ENCODE results near the gene KRT85. TPM values are rescaled to one million over a fixed set of nuclear protein-coding genes. Genes with fewer than 3 reads are reported as not detected.

The KRT85 gene
- total and polyA plus RNA-seq, 2 donors (not counting 1 experiment from before 2014, with no cell fraction given), result not detected

GRCh38 chr12:52353766-52354165 lies 13.5 kb downstream of the KRT85 start:
- no peak for TF ChIP-seq CTCF (IDR thresholded peaks at IDR 0.05)
- no peak for TF ChIP-seq EZH2 (IDR thresholded peaks at IDR 0.05; ENCODE audit: borderline replicate concordance, insufficient read depth, low read depth, low read length, poor library complexity, severe bottlenecking)
- Mint-ChIP-seq H3K9me3 (ENCODE audit: insufficient read depth) (no peaks in the 10 kb centered on the region), H3K27ac (no peak overlapping the region), H3K4me1 (peaks cover 20% of the 10 kb centered on the region), H3K4me3 (no peak overlapping the region), H3K27me3 (peaks cover 18% of the 10 kb centered on the region)
- ChIA-PET POLR2A (no interaction called here), CTCF (no interaction called here)
- H3K27ac ChIP-seq (ENCODE audit: low read length in 2 of 2), result no peak overlapping the region
- intact Hi-C loops (cut with micrococcal nuclease), result no loop called here
- H3K79me2 ChIP-seq (ENCODE audit: control insufficient read depth, insufficient read depth, low read length), result no peaks in the 10 kb centered on the region
- WGBS (ENCODE audit: insufficient coverage), result 90% methylated on average over 1 of the region's 3 CpGs
- H3K9ac ChIP-seq (ENCODE audit: low read length), result no peak overlapping the region
- no peak overlapping the region for H3K4me3 ChIP-seq (ENCODE audit: control extremely low read depth in 1 of 5, extremely low read depth in 1 of 5, insufficient read depth in 1 of 5, low read depth in 2 of 5, low read length in 4 of 5)
- H3K4me2 ChIP-seq (replicated peaks; ENCODE audit: low read depth, low read length, poor library complexity, severe bottlenecking), result no peak overlapping the region
- H3K9me3 ChIP-seq (ENCODE audit: control extremely low read depth in 1 of 3, control insufficient read depth in 2 of 3, insufficient read depth in 1 of 3, low read length in 2 of 3), result no peaks in the 10 kb centered on the region
- H3K27me3 ChIP-seq (replicated peaks in 1 of 4; ENCODE audit: control extremely low read depth in 1 of 4, control insufficient read depth in 3 of 4, insufficient read depth in 4 of 4, low read length in 3 of 4), result peaks cover 0 to 9% (median 3%) of the 10 kb centered on the region in 4 experiments
- H4K20me1 ChIP-seq (ENCODE audit: control insufficient read depth, insufficient read depth, low read length, poor library complexity, severe bottlenecking), result no peaks in the 10 kb centered on the region
- H3K4me1 ChIP-seq (ENCODE audit: control insufficient read depth in 2 of 2, insufficient read depth in 2 of 2, low read length in 2 of 2), result peaks cover 10 to 12% of the 10 kb centered on the region in 2 donors
- ATAC-seq (ENCODE audit: low read depth), result no peak
- no peaks in the 10 kb centered on the region for H3K36me3 ChIP-seq (replicated peaks in 1 of 2; ENCODE audit: control extremely low read depth in 1 of 2, control insufficient read depth in 1 of 2, extremely low read depth in 1 of 2, insufficient read depth in 2 of 2, low read length in 1 of 2)
- no peak overlapping the region for H2AFZ ChIP-seq (ENCODE audit: insufficient read depth, low read depth, low read length, poor library complexity, severe bottlenecking)
- no peak for DNase-seq

GRCh38 chr12:52352951-52353350 lies 14.3 kb downstream of the KRT85 start:
- Histone ChIP-seq H3K36me3 (replicated peaks in 1 of 2; ENCODE audit: control extremely low read depth in 1 of 2, control insufficient read depth in 1 of 2, extremely low read depth in 1 of 2, insufficient read depth in 2 of 2, low read length in 1 of 2) (no peaks in the 10 kb centered on the region), H3K27ac (ENCODE audit: low read length in 2 of 2) (no peak overlapping the region), H3K4me2 (replicated peaks; ENCODE audit: low read depth, low read length, poor library complexity, severe bottlenecking) (no peak overlapping the region), H3K9me3 (ENCODE audit: control extremely low read depth in 1 of 3, control insufficient read depth in 2 of 3, insufficient read depth in 1 of 3, low read length in 2 of 3) (no peaks in the 10 kb centered on the region), H2AFZ (ENCODE audit: insufficient read depth, low read depth, low read length, poor library complexity, severe bottlenecking) (no peak overlapping the region), H4K20me1 (ENCODE audit: control insufficient read depth, insufficient read depth, low read length, poor library complexity, severe bottlenecking) (no peaks in the 10 kb centered on the region), H3K4me1 (ENCODE audit: control insufficient read depth in 2 of 2, insufficient read depth in 2 of 2, low read length in 2 of 2) (peaks cover 2 to 4% of the 10 kb centered on the region in 2 donors), H3K79me2 (ENCODE audit: control insufficient read depth, insufficient read depth, low read length) (no peaks in the 10 kb centered on the region), H3K27me3 (replicated peaks in 1 of 4; ENCODE audit: control extremely low read depth in 1 of 4, control insufficient read depth in 3 of 4, insufficient read depth in 4 of 4, low read length in 3 of 4) (peaks cover 0 to 9% (median 3%) of the 10 kb centered on the region in 4 experiments), H3K9ac (ENCODE audit: low read length) (no peak overlapping the region), H3K4me3 (ENCODE audit: control extremely low read depth in 1 of 5, extremely low read depth in 1 of 5, insufficient read depth in 1 of 5, low read depth in 2 of 5, low read length in 4 of 5) (no peak overlapping the region)
- peaks cover 12% of the 10 kb centered on the region for H3K4me1 Mint-ChIP-seq
- POLR2A ChIA-PET, result no interaction called here
- TF ChIP-seq EZH2 (IDR thresholded peaks at IDR 0.05; ENCODE audit: borderline replicate concordance, insufficient read depth, low read depth, low read length, poor library complexity, severe bottlenecking), result no peak
- no peak for TF ChIP-seq CTCF (IDR thresholded peaks at IDR 0.05)
- H3K4me3 Mint-ChIP-seq, result no peak overlapping the region
- no peak for DNase-seq
- H3K9me3 Mint-ChIP-seq (ENCODE audit: insufficient read depth), result no peaks in the 10 kb centered on the region
- no CpG with 5 or more reads among the region's 2 CpGs for WGBS (ENCODE audit: insufficient coverage)
- intact Hi-C loops (cut with micrococcal nuclease), result no loop called here
- peaks cover 21% of the 10 kb centered on the region for H3K27me3 Mint-ChIP-seq
- H3K27ac Mint-ChIP-seq, result no peak overlapping the region
- CTCF ChIA-PET, result no interaction called here
- no peak for ATAC-seq (ENCODE audit: low read depth)

Measured in B cell (primary cell).